OCI-M2 (cell line): Measurements from ENCODE around the gene SFXN3.

Experiments
- DNase-seq: peaks from one replicate; lab custom pipeline; 2025; ENCODE audit not compliant: unreplicated experiment; lab: John Stamatoyannopoulos, UW

SFXN3 gene

GRCh38 chr10:101014966-101015581 is 16.0 kb upstream of the SFXN3 start:
- no peak for DNase-seq

GRCh38 chr10:101015582-101015973 is 15.5 kb upstream of the SFXN3 start:
- DNase-seq, result no peak

- DNase-seq, result no peak
Observed at GRCh38 chr10:101016814-101017213, 14.2 kb upstream of the SFXN3 start.

- no peak for DNase-seq
Observed at GRCh38 chr10:101018118-101018599, 12.9 kb upstream of the SFXN3 start.

GRCh38 chr10:101018600-101019439 is 12.2 kb upstream of the SFXN3 start:
- no peak for DNase-seq

GRCh38 chr10:101019440-101019703 is 11.7 kb upstream of the SFXN3 start:
- DNase-seq, result no peak

GRCh38 chr10:101020427-101021075 is 10.5 kb upstream of the SFXN3 start:
- DNase-seq, result no peak

- DNase-seq, result no peak
Observed at GRCh38 chr10:101021239-101021638, 9.8 kb upstream of the SFXN3 start.

GRCh38 chr10:101021692-101022251 is 9.3 kb upstream of the SFXN3 start:
- no peak for DNase-seq

- DNase-seq, result no peak
Observed at GRCh38 chr10:101022967-101023705, 7.9 kb upstream of the SFXN3 start.

GRCh38 chr10:101027106-101027720 is 3.8 kb upstream of the SFXN3 start:
- DNase-seq, result no peak

GRCh38 chr10:101028446-101029337 is 2.3 kb upstream of the SFXN3 start:
- DNase-seq, result no peak

- DNase-seq, result no peak
Observed at GRCh38 chr10:101029520-101030295, 1.3 kb upstream of the SFXN3 start.

GRCh38 chr10:101030496-101031127 is 422 bp upstream of the SFXN3 start:
- no peak for DNase-seq

- no peak for DNase-seq
Observed at GRCh38 chr10:101031796-101032636, 982 bp downstream of the SFXN3 start.

GRCh38 chr10:101032637-101033224 is 1.7 kb downstream of the SFXN3 start:
- no peak for DNase-seq

- DNase-seq, result no peak
Observed at GRCh38 chr10:101033276-101033675, 2.2 kb downstream of the SFXN3 start.
